Endothelial cell of umbilical vein (primary cell): Measurements from ENCODE around the gene DTNA.

Experiments
- EZH2 ChIP-seq: IDR thresholded peaks from 2 replicates; pipeline ENCODE4 v1.6.1; 2012; ENCODE audit warnings: borderline replicate concordance, low read depth, mild to moderate bottlenecking, moderate library complexity, low read length, inconsistent platforms; ENCODE audit not compliant: severe bottlenecking
- POLR2A ChIP-seq: IDR thresholded peaks from 2 replicates; pipeline ENCODE4 v1.6.1; 2012; ENCODE audit warnings: low read depth, mild to moderate bottlenecking, control low read depth, low read length
- POLR2AphosphoS5 ChIP-seq: IDR thresholded peaks from 2 replicates; pipeline ENCODE4 v1.6.1; 2012; ENCODE audit warnings: low read depth, mild to moderate bottlenecking, control low read depth, low read length, moderate library complexity; ENCODE audit not compliant: insufficient read depth
- TF ChIP-seq, protein P1 (sequence below), 2 donors: IDR thresholded peaks; 1 replicate in 1 of 2; 2 replicates in 1 of 2; pipeline ENCODE4 v1.5.1; 2011; ENCODE audit warnings: low read length in 2 of 2, mild to moderate bottlenecking in 2 of 2, moderate library complexity in 2 of 2, control low read depth in 1 of 2, inconsistent platforms in 1 of 2, low read depth in 1 of 2; ENCODE audit not compliant: insufficient read depth in 1 of 2; ENCODE audit errors: extremely low read depth in 1 of 2

DNA sequence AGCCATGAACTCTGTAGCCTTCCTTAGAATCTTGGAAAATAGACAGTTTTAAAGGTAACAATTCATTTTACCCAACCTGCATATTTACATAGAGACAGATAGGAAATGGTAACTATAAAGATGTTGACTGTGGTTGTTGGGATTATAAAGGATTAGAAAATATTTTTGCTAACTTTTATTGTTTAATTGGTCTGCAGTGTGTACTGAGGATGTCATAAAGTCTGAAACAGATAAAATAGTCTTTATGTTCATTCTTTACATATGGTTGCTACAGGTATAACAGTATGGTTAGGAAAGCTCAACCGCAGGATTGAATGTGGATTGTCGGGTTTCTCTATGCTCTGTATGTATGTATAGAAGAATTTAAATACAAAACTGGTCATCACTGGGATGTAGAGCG, 7.3 kb upstream of the DTNA start:
- no peak for TF ChIP-seq POLR2AphosphoS5
- TF ChIP-seq, protein P1, sequence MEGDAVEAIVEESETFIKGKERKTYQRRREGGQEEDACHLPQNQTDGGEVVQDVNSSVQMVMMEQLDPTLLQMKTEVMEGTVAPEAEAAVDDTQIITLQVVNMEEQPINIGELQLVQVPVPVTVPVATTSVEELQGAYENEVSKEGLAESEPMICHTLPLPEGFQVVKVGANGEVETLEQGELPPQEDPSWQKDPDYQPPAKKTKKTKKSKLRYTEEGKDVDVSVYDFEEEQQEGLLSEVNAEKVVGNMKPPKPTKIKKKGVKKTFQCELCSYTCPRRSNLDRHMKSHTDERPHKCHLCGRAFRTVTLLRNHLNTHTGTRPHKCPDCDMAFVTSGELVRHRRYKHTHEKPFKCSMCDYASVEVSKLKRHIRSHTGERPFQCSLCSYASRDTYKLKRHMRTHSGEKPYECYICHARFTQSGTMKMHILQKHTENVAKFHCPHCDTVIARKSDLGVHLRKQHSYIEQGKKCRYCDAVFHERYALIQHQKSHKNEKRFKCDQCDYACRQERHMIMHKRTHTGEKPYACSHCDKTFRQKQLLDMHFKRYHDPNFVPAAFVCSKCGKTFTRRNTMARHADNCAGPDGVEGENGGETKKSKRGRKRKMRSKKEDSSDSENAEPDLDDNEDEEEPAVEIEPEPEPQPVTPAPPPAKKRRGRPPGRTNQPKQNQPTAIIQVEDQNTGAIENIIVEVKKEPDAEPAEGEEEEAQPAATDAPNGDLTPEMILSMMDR (IDR thresholded peaks at IDR 0.05; ENCODE audit: extremely low read depth in 1 of 2, insufficient read depth in 1 of 2, low read depth in 1 of 2, low read length in 2 of 2): no peak
- TF ChIP-seq EZH2: no peak
- TF ChIP-seq POLR2A: no peak
